HG03575 (cell line): ENCODE measurements around the gene ELMOD1.
"Not testable (repeated sequence)": the region's sequence is repeated elsewhere in the genome, so short reads cannot be mapped to it uniquely, and the experiment has no call there.

ENCODE experiments used
- ATAC-seq: cut with Tn5 transposase; IDR thresholded peaks from one replicate; pipeline ENCODE4 v1.9.1; 2021; ENCODE audit not compliant: unreplicated experiment, insufficient number of reproducible peaks, low FRiP score; ENCODE audit errors: extremely low read depth

ELMOD1 gene

GRCh38 chr11:107579169-107579568, 11.8 kb upstream of the ELMOD1 start:
- not testable (repeated sequence) for ATAC-seq

- ATAC-seq = no peak
Observed at GRCh38 chr11:107581147-107581546, 9.8 kb upstream of the ELMOD1 start.

GRCh38 chr11:107583629-107584195, 7.2 kb upstream of the ELMOD1 start:
- no peak for ATAC-seq

GRCh38 chr11:107587306-107587979, 3.5 kb upstream of the ELMOD1 start:
- ATAC-seq = no peak

GRCh38 chr11:107591378-107592230, 657 bp downstream of the ELMOD1 start:
- ATAC-seq = no peak

- no peak for ATAC-seq
Observed at GRCh38 chr11:107592231-107592590, 1.3 kb downstream of the ELMOD1 start.

GRCh38 chr11:107592813-107593212, 1.9 kb downstream of the ELMOD1 start:
- ATAC-seq = no peak

GRCh38 chr11:107593951-107594350, 3.0 kb downstream of the ELMOD1 start:
- ATAC-seq = no peak

- no peak for ATAC-seq
Observed at GRCh38 chr11:107594736-107595135, 3.8 kb downstream of the ELMOD1 start.

GRCh38 chr11:107598225-107599139, 7.5 kb downstream of the ELMOD1 start:
- no peak for ATAC-seq

GRCh38 chr11:107605061-107606006, 14.4 kb downstream of the ELMOD1 start:
- ATAC-seq = no peak

- ATAC-seq = no peak
Observed at GRCh38 chr11:107606141-107606540, 15.2 kb downstream of the ELMOD1 start.

GRCh38 chr11:107608809-107609208, 17.9 kb downstream of the ELMOD1 start:
- no peak for ATAC-seq

GRCh38 chr11:107609400-107610218, 18.7 kb downstream of the ELMOD1 start:
- ATAC-seq = no peak

GRCh38 chr11:107612445-107612844, 21.5 kb downstream of the ELMOD1 start:
- no peak for ATAC-seq

GRCh38 chr11:107619926-107620325, 29.0 kb downstream of the ELMOD1 start:
- ATAC-seq = no peak

- ATAC-seq = no peak
Observed at GRCh38 chr11:107621081-107621480, 30.1 kb downstream of the ELMOD1 start.
